GM21723 (cell line): ENCODE results near the gene KLK10.
"Not testable (repeated sequence)": the region's sequence is repeated elsewhere in the genome, so short reads cannot be mapped to it uniquely, and the experiment has no call there.

Experiments
- ATAC-seq: cut with Tn5 transposase; IDR thresholded peaks from one replicate; pipeline ENCODE4 v1.9.1; 2021; ENCODE audit warnings: mild to moderate bottlenecking, moderate library complexity; ENCODE audit not compliant: unreplicated experiment

KLK10 gene

GRCh38 chr19:50972795-50973376 lies 46.6 kb downstream of the KLK10 start:
- ATAC-seq = no peak

GRCh38 chr19:50969810-50970209 lies 49.7 kb downstream of the KLK10 start:
- ATAC-seq = not testable (repeated sequence)

GRCh38 chr19:50969413-50969760 lies 50.1 kb downstream of the KLK10 start, which contains the start of gene KLK6:
Gene KLK6 (minus strand): TSS chr19:50969591. CDS start chr19:50968104, 1,487 bp downstream.
- ATAC-seq = no peak

- no peak for ATAC-seq
These were observed 50.6 kb downstream of the KLK10 start for GRCh38 chr19:50968716-50969412.

- ATAC-seq = no peak
These were observed 51.4 kb downstream of the KLK10 start for GRCh38 chr19:50967929-50968715.

GRCh38 chr19:50964266-50964665 lies 55.2 kb downstream of the KLK10 start:
- ATAC-seq = no peak

- no peak for ATAC-seq
These were observed 56.1 kb downstream of the KLK10 start for GRCh38 chr19:50963381-50963780.
